IMR-90 (cell line): ENCODE results near the gene LRIG1. TPM values are rescaled to one million over a fixed set of nuclear protein-coding genes. Genes with fewer than 3 reads are reported as not detected.

Experiments used
- ATAC-seq: fragments of 200-7000 bp; cut with Tn5 transposase; 2 replicates; pipeline ENCODE4 v1.9.1; 2020; ENCODE audit warnings: low read depth, mild to moderate bottlenecking, moderate library complexity
- BruUV-seq: library from RNA; stranded (reverse); fragments of 400-500 nt; replicated peaks from 2 replicates; lab custom pipeline; 2021; lab: Mats Ljungman, UMichigan
- CTCF ChIA-PET: fragments of 300-600 bp; formaldehyde crosslinking; extraction: SDS; loops from one replicate; lab custom pipeline; 2021; ENCODE audit warnings: antibody characterized with exemption; lab: Yijun Ruan, JAX
- POLR2A ChIA-PET: fragments of 300-600 bp; sonication (Branson Sonifier 250); formaldehyde crosslinking; loops from one replicate; lab custom pipeline; 2022; ENCODE audit warnings: antibody characterized with exemption; ENCODE audit not compliant: unreplicated experiment; lab: Charles Lee
- DNase-seq: peaks from one replicate; pipeline ENCODE4 v3.0.0; 2013
- H2AFZ ChIP-seq: replicated peaks from 2 replicates; pipeline ENCODE3; 2013; ENCODE audit warnings: low read length, mild to moderate bottlenecking; ENCODE audit not compliant: poor library complexity
- H2AK5ac ChIP-seq: 2 replicates; pipeline ENCODE4 v1.6.1; 2013; ENCODE audit warnings: low read depth, low read length, inconsistent platforms
- H2AK9ac ChIP-seq: replicated peaks from 2 replicates; pipeline ENCODE3; 2013; ENCODE audit warnings: mild to moderate bottlenecking, low read depth, low read length, moderate library complexity; ENCODE audit not compliant: poor library complexity
- H2BK120ac ChIP-seq: 2 replicates; pipeline ENCODE4 v1.6.1; 2013; ENCODE audit warnings: low read depth, low read length, inconsistent platforms
- H2BK15ac ChIP-seq: 3 replicates; pipeline ENCODE4 v1.6.1; 2013; ENCODE audit warnings: low read depth, low read length, inconsistent platforms
- H2BK20ac ChIP-seq: 2 replicates; pipeline ENCODE4 v1.6.1; 2013; ENCODE audit warnings: low read depth, mild to moderate bottlenecking, inconsistent platforms, low read length, moderate library complexity
- H2BK5ac ChIP-seq: 2 replicates; pipeline ENCODE4 v1.6.1; 2013; ENCODE audit warnings: mild to moderate bottlenecking, low read depth, low read length, inconsistent platforms; ENCODE audit not compliant: poor library complexity, severe bottlenecking
- H3K14ac ChIP-seq: replicated peaks from 2 replicates; pipeline ENCODE4 v1.6.1; 2013; ENCODE audit warnings: low read depth, low read length, inconsistent platforms
- H3K18ac ChIP-seq: 2 replicates; pipeline ENCODE4 v1.6.1; 2013; ENCODE audit warnings: low read depth, low read length, control low read depth
- H3K23ac ChIP-seq: 2 replicates; pipeline ENCODE4 v1.6.1; 2013; ENCODE audit warnings: low read depth, low read length, inconsistent platforms
- H3K27ac ChIP-seq: 2 replicates; pipeline ENCODE4 v1.5.1; 2013; ENCODE audit warnings: mild to moderate bottlenecking, control low read depth, low read length; ENCODE audit not compliant: insufficient read depth
- H3K27me3 ChIP-seq: 2 replicates; pipeline ENCODE4 v1.6.1; 2013; ENCODE audit warnings: low read length; ENCODE audit not compliant: control insufficient read depth, insufficient read depth
- H3K36me3 ChIP-seq: 2 replicates; pipeline ENCODE4 v1.6.1; 2013; ENCODE audit warnings: low read length, mixed read lengths; ENCODE audit not compliant: control insufficient read depth, insufficient read depth
- H3K4ac ChIP-seq: 2 replicates; pipeline ENCODE4 v1.6.1; 2013; ENCODE audit warnings: low read depth, low read length, inconsistent platforms
- H3K4me1 ChIP-seq: 2 replicates; pipeline ENCODE4 v1.6.1; 2013; ENCODE audit warnings: low read length, mixed read lengths; ENCODE audit not compliant: control insufficient read depth, insufficient read depth
- H3K4me2 ChIP-seq: 2 replicates; pipeline ENCODE4 v1.6.1; 2013; ENCODE audit warnings: low read depth, mild to moderate bottlenecking, control low read depth, low read length, moderate library complexity
- H3K4me3 ChIP-seq: 2 replicates; pipeline ENCODE4 v1.5.1; 2013; ENCODE audit warnings: low read depth, mild to moderate bottlenecking, control low read depth, low read length, moderate library complexity; ENCODE audit not compliant: insufficient read depth
- H3K56ac ChIP-seq: 2 replicates; pipeline ENCODE4 v1.6.1; 2013; ENCODE audit warnings: low read length, inconsistent platforms; ENCODE audit not compliant: insufficient read depth; ENCODE audit errors: extremely low read depth
- H3K79me1 ChIP-seq, 2 experiments: 2 replicates each; pipeline ENCODE4 v1.6.1; 2013; ENCODE audit warnings: low read length in 2 of 2, inconsistent platforms in 1 of 2, low read depth in 1 of 2
- H3K9ac ChIP-seq: 2 replicates; pipeline ENCODE4 v1.6.1; 2013; ENCODE audit warnings: low read depth, low read length, control low read depth
- H3K9me1 ChIP-seq: 2 replicates; pipeline ENCODE4 v1.6.1; 2013; ENCODE audit warnings: low read length, inconsistent platforms; ENCODE audit not compliant: insufficient read depth
- H3K9me3 ChIP-seq: 2 replicates; pipeline ENCODE4 v1.6.1; 2013; ENCODE audit warnings: low read length; ENCODE audit not compliant: control insufficient read depth, insufficient read depth
- H4K20me1 ChIP-seq: 2 replicates; pipeline ENCODE4 v1.6.1; 2013; ENCODE audit warnings: low read length, inconsistent platforms; ENCODE audit not compliant: insufficient read depth
- H4K5ac ChIP-seq: 2 replicates; pipeline ENCODE4 v1.6.1; 2013; ENCODE audit warnings: mild to moderate bottlenecking, low read depth, low read length, control low read depth
- H4K8ac ChIP-seq, 2 experiments: 2 replicates each; pipeline ENCODE4 v1.6.1; 2013; ENCODE audit warnings: low read depth in 2 of 2, low read length in 2 of 2, control low read depth in 1 of 2, inconsistent platforms in 1 of 2
- H4K91ac ChIP-seq: 2 replicates; pipeline ENCODE4 v1.6.1; 2013; ENCODE audit warnings: low read depth, low read length, inconsistent platforms; ENCODE audit not compliant: insufficient read depth
- CEBPB ChIP-seq: IDR thresholded peaks from 2 replicates; pipeline ENCODE4 v1.6.1; 2012; ENCODE audit warnings: low read depth, low read length, improper control_type of control experiment
- FOS ChIP-seq: fragments of 150-350 bp; IDR thresholded peaks from 2 replicates; pipeline ENCODE4 v1.6.1; 2016; ENCODE audit warnings: low read depth, low read length
- MAZ ChIP-seq: IDR thresholded peaks from 2 replicates; pipeline ENCODE4 v1.6.1; 2012; ENCODE audit warnings: low read depth, mild to moderate bottlenecking, low read length, improper control_type of control experiment, moderate library complexity, borderline replicate concordance
- NFE2L2 ChIP-seq: fragments of 150-350 bp; IDR thresholded peaks from 2 replicates; pipeline ENCODE4 v1.6.1; 2016; ENCODE audit warnings: low read depth, mild to moderate bottlenecking, low read length
- WGBS, 2 experiments: methylation state at CpG; one replicate each; pipeline versions ENCODE4 v1.1.5 to v1.1.7; 2013; ENCODE audit warnings: missing lambda C conversion rate in 2 of 2; ENCODE audit not compliant: insufficient read length in 1 of 2; ENCODE audit errors: extremely low coverage in 2 of 2; 5-methylcytosine and 5-hydroxymethylcytosine counted together
- dilution Hi-C: fragments of 300-500 bp; cut with HindIII; formaldehyde crosslinking; loops from one replicate; pipeline ENCODE4 v1.14.3; 2018; ENCODE audit warnings: low sequenced_read_pairs; ENCODE audit not compliant: unreplicated experiment
- in situ Hi-C: fragments of 300-500 bp; cut with MboI; formaldehyde crosslinking; loops from 3 replicates; pipeline ENCODE4 v1.14.3; 2019; ENCODE audit warnings: low sequenced_read_pairs, inconsistent platforms, mixed read lengths
- intact Hi-C: fragments of 100-400 bp; cut with micrococcal nuclease; formaldehyde crosslinking; loops from 2 replicates; pipeline ENCODE4 v1.10.0; 2022
- polyA plus RNA-seq, 3 experiments: library from polyadenylated mRNA; depleted of rRNA; stranded (reverse); fragments of >200 nt; gene quantifications; 2 replicates each; pipeline ENCODE4 v1.2.3, GENCODE V29; 2012; ENCODE audit warnings: low replicate concordance in 1 of 3
- total RNA-seq: library from RNA; depleted of rRNA; stranded (reverse); fragments of >200 nt; gene quantifications from 2 replicates; pipeline ENCODE4 v1.2.3, GENCODE V29; 2012

Gene LRIG1
- total and polyA plus RNA-seq, 2 of the 4 experiments (the other 2 are of a cell fraction) = 62.8 to 87.8 TPM

DNA sequence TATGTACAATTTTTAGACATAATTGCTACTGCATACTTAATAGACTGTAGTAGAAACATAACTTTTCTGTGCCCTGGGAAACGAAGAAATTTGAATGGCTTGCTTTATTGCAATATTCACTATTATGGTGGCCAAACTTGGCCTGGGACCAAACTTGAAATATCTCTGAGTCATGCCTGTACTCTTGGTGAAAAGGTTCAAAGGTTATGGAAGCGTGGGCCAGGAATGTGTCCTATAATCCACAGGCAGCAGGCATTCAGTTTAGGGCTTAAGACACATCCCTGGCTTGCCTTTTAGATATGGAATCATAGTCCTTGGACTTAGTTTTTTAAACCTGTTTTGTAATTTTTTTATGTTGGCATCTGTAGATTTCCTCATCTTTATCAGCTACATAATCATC, 124.3 kb downstream of the LRIG1 start:
- Histone ChIP-seq H3K14ac (no peak overlapping the region), H2AFZ (no peak overlapping the region), H2BK5ac (no peak overlapping the region), H3K18ac (no peak overlapping the region), H3K23ac (no peak overlapping the region), H3K9me1 (0 out of 2 replicates have a peak, but pooled peaks cover 2% of the 10 kb centered on the region), H4K8ac (no peak overlapping the region), H3K4me1 (peaks cover 3% of the 10 kb centered on the region), H3K27me3 (no peaks in the 10 kb centered on the region), H4K20me1 (no peaks in the 10 kb centered on the region), H2BK15ac (no peak overlapping the region), H2BK120ac (no peak overlapping the region), H3K9ac (no peak overlapping the region), H3K9me3 (no peaks in the 10 kb centered on the region), H3K4ac (no peak overlapping the region), H3K56ac (no peak overlapping the region), H3K4me3 (no peak overlapping the region), H2AK9ac (no peak overlapping the region), H4K91ac (no peak overlapping the region), H3K36me3 (peaks cover 36% of the 10 kb centered on the region), H4K5ac (no peak overlapping the region), H3K4me2 (no peak overlapping the region), H3K79me1 (no peaks in the 10 kb centered on the region), H2AK5ac (no peak overlapping the region), H3K27ac (no peak overlapping the region), H2BK20ac (no peak overlapping the region)
- dilution Hi-C loops = no loop called here
- WGBS, 2 experiments = no CpG with 5 or more reads among the region's 2 CpGs
- DNase-seq = peak; percentile 85
- TF ChIP-seq FOS (peak; percentile 17; the same call in 1 of the 2 replicates), MAZ (no peak), NFE2L2 (peak; percentile 36; the same call in 1 of the 2 replicates), CEBPB (peak; percentile 40; the same call in 1 of the 2 replicates)
- ATAC-seq = peak; percentile 81
- ChIA-PET CTCF (no interaction called here), POLR2A (no interaction called here)
- intact Hi-C loops = no loop called here
- no TSS peak for BruUV-seq
- in situ Hi-C loops = no loop called here
